SKM-1 treated with dmso at 0.1 percent for 144 hours (cell line): Measurements from ENCODE around the gene DNAL4.

ENCODE experiments used
- DNase-seq: peaks from one replicate; lab custom pipeline; 2025; ENCODE audit not compliant: unreplicated experiment; lab: John Stamatoyannopoulos, UW

DNAL4 gene

DNA sequence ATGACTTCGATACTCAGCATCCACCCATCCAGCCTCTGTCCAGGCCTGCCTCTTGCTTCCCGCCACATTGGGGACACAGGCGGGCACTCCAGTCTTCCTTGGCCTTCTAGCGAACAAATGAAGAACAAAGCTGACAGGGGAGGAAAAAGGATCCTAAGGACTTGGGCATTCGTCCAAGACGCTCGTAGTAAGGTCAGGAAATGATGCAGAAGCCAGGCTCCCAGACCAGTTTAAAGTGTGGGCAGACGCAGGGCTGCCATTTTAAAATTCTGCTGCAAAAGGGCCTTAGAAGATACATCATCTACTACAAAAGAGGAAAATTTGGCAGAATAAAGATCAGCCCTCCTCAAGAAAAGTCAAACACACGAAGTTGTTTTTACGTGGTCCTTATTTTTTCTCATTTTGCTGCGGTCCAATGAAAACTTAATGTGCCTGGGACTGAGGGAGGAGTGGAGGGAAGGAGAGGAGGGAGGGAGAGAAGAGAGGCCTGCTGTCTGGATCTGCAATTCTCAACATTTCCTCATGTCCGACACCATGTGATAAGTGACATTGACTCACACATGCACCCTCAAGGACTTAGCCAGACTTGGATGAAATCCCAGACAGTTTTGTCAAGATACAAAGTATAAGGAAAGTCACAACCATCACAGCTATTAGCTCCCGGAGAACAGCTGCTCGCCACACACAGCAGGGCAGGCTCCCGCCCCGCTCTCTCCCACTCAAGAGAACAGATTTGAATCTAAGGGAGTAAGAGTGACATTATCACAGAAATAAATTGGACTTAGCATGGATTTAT lies 5.7 kb downstream of the DNAL4 start:
- DNase-seq, result no peak

DNA sequence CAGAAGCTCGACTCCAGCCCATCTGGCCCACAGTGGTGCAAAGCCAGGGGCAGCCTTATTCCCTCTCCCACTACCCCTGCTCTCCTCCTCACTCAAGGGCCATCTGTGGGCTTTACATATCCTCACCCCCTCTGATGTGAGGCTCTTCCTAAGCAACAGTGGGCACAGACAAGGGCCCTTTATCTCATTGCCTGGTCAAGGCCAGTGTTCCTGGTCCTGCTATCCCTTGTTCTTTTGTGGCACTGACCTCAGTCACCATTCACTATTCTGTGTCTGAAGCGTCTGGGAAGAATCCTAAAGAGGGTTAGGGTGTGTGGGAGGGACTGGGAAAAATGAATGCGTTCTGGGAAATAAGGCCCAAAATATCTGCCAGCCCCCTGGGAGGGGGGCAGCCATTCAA lies 7.3 kb downstream of the DNAL4 start:
- DNase-seq, result no peak

DNA sequence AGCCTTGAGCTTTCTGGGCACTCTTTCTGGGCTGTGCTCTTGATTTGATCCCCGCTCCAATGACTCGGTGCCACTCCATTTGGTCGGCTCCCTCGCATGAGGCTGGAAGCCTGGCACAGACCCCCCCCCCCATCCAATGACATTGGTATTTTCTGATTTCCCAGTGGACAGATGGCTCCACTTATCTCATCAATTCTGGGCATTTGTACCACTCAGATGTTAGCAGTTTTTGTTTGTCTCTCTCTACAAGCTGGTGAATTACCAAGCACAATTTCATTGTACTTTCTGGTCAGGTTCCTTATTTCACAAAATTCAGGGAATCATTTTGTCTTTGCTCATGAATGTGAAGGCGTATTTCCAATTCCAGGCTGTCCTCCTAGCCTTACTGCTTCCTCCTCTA lies 9.1 kb downstream of the DNAL4 start:
- DNase-seq, result no peak

DNA sequence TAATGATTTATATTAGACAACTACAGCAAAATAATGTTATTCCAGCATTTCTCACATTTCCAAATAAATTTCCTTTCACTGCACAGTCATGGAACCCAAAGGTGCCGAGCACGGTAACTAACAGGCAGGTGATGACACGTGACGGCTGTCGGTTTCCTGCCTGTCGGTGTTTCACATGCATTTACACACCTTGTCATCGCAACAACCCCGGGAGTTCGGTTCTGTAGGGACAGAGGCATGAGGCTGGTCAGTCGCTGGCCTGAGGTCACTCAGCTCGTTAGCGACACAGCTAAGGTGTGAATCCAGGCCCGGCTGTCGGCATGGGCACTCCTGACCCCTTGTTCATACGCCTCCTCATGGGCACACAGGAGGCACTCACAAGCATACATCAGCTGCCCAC lies 9.9 kb downstream of the DNAL4 start:
- no peak for DNase-seq

DNA sequence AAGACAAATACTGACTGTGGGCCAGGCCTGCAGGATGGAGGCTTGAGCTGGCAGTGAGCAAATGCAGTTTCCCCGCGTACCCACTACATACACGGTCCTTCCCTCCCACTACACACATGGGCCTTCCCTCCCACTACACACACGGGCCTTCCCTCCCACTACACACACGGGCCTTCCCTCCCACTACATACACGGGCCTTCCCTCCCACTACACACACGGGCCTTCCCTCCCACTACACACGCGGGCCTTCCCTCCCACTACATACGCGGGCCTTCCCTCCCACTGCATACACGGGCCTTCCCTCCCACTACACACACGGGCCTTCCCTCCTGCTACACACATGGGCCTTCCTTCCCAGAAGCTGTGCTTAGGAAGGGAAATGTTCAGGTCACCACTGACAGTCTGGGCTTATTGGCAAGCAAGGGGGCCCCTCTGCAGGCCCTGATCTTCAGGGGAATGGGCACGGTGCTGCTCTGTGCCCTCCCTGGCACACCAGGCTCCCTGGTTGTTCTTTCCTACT lies 10.8 kb downstream of the DNAL4 start:
- no peak for DNase-seq

DNA sequence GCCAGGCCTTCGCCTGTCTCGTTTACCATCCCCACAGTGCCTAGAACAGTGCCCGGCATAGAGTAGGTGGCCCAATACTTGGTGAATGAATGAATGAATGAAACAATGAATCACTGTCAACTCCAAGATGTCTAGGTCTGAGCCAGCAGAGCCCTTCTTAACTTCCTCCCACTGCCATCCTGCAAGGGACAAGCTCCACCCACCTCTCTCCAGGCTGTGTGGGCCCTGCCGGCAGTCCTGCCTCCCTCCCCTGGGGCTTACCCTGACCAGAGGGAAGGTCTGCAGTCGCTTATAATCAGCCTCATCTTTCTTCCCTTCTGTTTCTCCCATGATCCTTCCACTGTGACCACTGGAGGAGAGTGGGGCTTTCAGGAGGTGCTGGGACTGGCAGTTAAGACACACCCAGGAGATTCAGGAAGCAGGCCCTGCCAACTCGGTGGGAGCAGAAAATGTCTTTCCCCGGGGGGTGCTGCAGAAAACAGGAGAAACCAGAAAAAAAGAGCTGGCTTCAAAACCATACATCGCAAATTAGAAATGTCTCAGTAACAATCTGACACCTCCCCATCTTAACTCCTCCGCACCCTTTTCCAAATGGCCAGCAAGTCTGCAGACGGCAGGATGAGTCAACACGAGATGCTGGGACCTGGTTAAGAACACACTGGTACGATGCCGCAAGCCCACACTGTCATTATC lies 11.4 kb downstream of the DNAL4 start:
- DNase-seq, result peak; percentile 31

DNA sequence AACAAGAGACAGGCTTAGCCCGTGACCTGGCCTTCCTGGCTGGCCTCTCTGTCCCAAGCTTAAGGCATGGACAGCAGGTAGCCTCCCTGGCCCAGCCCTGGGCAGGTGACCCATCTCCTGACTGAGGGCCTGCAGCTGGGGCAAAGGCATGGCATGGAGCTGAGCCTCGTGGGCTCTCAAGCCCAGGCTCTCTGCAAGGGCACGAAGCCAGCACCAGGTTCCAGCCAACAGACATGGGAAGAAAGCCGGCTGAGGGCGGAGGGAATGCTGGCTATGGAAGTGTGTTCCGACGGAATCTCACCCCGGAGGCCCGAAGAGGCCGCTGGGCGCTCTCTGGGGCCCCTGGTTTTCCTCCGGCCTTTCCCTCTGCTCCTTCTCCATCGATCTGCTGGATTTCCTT lies 12.9 kb downstream of the DNAL4 start:
- no peak for DNase-seq

DNA sequence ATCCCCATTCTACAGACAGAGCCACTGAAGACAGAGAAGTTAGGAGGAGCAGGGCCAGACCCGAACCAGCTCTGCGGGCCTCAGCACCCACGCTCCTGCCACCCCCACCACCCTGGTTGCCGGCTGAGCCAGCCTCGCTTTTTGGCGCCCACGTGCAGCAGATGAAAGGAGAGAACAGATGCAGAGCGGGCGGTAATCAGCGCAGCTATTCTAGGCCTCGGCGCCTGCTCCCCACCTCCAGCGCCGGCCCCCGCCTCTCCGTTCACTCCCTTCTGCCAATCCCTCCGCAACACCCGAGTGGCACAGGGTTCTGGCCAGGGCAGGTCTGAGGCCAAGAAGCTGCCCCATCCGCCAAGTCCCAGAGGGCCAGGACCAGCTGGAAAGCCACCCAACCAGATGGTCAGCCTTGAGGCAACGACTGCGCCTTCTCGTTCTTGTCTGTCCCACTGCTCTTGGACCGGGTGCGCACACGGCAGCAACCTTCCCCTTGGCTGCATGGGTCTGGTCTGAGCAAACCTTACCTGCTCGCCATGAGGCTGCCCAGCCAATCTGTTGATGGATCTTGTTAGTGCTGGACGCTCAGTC lies 16.8 kb downstream of the DNAL4 start:
- no peak for DNase-seq

DNA sequence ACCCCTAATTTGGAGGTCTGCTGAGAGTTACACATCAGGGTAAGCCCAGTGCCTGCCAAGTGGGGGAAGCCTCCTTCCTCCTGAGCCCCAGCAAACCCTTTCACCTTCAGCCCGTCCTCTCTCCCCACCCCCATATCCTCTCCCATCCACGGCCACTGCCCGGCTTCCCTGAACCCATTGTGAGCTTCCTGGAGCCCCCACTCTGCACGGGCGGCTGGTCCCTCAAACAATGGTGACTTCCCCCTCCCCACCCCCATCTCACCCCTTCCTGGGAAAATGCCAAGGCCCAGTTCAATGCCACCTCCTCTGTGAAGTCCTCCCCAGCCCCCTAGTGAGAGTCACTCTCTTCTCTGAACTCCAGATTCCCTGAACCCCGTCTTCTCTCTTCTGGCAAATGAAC lies 17.9 kb downstream of the DNAL4 start:
- no peak for DNase-seq

DNA sequence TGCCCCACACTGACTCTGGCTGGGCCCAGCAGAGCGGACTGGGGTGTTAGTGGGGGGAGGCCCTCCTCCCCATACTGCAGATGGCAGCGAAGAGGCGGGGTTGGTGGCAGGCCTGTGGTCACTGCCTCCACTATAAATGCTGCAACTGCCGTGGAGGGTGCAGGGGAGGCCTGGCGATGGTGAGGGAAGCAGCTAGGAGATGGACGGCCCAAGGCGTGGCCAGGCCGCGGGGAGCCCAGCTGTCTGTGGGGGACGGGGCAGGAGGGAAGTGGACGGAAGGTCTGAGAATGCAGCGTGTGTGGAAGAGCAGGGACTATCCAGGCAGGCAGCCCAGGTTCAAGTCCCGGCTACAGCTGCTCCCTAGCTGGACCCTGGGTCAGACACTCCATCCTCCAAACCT lies 18.3 kb downstream of the DNAL4 start:
- no peak for DNase-seq

DNA sequence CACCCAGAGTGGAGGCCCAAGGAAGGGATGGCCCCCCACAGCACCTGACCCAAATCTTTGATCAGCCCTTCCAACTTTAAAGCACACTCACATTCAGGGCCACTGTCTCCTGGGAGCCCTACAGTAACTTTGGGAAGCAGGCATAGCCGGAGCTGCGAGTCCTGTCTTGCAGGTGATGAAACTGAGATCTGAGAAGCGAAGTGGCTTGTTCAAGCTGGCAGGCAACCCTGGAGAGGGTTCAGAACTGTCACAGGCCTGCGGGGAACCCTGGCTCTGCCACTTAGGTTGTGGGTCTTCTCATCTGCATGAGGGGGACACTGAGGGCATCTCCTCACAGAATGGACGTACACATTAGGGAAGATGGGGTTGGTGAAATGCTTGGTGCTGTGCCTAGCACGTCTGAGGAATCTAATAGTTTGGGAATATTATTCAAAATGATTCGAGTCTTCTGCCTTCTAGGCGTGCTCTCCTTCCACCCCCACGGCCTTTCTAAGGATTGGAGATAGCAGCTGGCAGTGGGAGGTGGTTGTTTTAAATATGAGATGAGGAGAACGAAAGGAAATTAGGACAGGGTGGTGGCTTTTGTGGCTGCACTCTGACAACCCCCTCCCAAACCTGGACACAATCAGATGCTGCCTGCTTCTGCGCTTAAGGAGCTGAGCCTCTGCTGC lies 19.3 kb downstream of the DNAL4 start:
- DNase-seq, result no peak

DNA sequence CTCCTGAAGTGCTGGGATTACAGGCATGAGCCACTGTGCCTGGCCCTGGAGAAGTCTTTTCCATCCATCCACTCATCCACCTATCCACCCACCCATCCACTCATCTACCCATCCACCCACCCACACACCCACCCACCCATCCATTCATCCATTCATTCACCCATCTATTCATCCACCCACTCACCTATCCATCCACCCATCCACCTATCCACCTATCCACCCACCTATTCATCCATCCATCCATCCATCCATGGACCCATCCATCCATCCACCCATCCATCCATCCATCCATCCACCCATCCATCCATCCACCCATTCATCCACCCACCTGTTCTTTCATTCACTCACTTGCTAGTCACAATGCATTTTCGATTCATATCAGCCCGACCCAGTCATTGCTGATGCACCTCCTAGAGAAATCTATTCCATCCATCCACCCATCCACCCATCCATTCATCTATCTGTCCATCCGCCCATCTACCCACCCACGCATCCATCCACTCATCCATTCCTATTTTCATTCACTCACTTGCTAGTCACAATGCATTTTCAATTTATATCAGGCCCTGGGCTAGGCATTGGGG lies 20.5 kb downstream of the DNAL4 start:
- no peak for DNase-seq

DNA sequence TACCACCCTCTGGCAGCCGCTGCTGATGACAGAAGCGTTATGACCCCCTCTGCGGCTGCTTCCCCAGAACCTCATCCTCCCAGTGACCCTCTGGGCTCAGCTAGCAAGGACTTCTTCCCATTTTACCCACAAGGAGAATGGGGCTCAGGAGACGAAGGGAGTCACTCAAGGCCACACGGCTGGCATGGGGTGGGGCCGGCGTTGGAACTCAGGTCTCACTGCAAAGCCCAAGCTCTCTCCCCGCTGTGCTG lies 21.4 kb downstream of the DNAL4 start:
- no peak for DNase-seq

DNA sequence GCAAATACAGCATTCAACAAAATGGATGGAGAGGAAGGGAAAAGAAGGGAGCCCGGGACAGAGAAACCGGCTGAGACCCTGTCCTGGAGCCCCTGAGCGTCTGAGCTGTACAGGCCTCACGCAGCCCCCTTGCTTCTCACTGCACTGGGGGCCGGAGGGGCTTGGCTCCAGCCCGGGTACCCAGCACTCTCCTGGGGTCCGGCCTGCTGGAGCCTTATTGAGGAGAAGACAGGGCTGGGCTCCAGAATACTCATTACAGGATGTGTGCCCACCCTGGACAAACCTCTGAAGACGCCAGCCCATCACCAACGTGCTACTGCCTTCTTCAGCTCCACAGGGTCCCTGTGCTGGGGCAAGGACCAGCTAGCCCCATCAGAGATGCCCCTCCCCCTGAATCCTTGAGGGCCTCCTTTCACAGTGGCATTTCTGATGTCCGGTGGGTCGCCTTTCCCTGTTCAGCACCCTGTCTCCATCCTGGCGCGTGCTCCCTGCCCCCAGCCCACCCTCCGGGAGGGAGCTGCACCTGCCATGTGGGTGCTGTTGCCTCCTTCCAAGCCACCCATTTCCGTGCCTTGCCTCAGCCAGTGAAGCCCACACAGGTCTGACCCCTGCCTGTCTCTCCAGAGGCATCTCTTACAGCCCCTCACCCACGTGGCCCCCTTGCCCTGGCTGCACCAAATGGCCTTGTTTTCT lies 23.5 kb downstream of the DNAL4 start:
- no peak for DNase-seq

DNA sequence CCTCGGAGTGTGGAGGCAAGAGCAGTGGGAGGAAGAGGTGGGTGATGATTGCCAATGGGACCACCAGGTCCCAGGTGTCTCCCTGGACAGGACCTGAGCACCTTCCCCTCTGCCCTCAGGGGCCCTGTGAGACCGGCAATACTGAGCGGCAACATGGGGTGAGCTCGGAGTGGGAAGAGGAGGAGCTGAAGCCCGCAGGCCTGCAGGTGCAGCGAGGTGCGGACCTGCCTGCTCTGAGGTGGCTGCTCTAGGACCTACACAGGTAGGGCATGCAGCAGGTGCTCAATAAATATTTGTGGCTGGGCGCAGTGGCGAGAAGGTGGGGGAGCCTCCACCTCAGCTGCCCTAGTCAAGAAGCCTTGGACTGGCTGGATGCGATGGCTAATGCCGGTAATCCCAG lies 25.9 kb downstream of the DNAL4 start:
- no peak for DNase-seq

DNA sequence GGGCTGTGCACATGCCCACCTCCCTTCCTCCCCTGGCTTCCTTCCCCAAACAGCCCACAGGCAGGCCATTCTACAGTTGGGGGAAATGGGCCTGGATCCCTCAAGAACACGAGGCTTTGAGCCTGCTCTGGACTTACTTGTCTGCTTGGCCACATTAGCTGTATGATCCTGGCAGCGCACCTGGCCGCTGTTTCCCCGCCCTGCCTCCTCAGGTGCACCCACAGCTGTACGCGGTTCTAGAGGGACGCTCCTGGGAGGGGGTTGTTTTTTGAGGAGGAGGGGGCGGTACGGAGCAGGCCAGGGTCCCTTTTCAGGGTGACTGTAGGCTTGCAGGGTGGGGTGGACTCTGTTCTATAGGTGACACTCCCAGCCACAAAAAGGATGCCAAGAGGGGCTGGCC lies 26.6 kb downstream of the DNAL4 start:
- no peak for DNase-seq

DNA sequence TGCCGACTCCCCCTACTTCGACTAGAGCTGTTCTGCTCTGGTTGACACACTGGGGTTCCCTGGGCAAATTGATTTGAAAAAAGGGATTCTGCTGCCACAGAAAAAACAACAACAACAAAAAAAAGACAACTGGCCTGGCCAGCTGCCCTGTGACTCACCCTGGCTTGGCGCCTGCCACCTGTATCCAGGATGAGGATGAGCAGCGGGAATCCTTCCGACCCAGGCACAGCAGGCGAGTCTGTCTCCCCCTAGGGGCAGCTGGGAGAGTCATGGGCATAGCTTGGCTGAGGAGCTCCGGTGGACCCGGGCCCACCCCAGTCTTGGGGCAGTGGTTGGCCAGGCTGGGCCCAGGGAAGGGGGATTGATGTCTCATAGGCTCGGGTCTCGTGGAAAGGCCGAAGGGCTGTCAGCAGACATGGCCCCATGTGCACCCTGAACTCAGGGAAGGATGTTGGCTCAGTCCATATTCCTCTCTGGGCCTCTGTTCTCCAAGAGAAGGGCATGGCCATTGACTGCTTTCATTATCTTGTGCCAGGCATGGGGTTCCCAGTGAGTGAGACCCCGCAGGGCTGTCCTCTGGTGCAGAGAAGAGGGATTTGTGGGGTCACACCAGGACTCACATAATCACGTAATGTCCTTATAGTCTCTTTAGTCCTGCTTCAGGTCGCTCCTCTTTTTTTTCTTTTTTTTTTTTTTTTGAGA lies 27.7 kb downstream of the DNAL4 start:
- no peak for DNase-seq

DNA sequence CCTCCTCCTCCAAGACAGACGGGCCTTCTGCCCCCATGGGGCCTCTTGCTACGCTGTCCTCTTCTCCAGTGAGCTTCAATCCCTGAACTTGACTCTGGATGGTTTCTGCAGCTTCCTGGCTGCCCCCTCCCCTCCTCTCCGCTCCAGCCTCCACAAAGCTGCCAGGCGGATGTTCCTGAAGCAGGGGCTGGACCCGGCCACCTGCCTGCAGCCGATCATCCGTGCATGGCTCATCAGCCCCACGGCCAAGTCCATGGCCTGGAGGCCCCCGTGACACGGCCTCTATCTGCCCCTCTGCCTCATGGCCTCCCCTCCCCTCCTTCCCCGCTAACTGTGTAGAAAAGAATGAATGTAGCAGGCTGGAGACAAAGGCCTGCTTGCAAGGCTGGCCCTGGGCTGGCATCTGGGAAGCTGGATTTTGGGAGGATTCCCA lies 31.4 kb downstream of the DNAL4 start:
- no peak for DNase-seq

DNA sequence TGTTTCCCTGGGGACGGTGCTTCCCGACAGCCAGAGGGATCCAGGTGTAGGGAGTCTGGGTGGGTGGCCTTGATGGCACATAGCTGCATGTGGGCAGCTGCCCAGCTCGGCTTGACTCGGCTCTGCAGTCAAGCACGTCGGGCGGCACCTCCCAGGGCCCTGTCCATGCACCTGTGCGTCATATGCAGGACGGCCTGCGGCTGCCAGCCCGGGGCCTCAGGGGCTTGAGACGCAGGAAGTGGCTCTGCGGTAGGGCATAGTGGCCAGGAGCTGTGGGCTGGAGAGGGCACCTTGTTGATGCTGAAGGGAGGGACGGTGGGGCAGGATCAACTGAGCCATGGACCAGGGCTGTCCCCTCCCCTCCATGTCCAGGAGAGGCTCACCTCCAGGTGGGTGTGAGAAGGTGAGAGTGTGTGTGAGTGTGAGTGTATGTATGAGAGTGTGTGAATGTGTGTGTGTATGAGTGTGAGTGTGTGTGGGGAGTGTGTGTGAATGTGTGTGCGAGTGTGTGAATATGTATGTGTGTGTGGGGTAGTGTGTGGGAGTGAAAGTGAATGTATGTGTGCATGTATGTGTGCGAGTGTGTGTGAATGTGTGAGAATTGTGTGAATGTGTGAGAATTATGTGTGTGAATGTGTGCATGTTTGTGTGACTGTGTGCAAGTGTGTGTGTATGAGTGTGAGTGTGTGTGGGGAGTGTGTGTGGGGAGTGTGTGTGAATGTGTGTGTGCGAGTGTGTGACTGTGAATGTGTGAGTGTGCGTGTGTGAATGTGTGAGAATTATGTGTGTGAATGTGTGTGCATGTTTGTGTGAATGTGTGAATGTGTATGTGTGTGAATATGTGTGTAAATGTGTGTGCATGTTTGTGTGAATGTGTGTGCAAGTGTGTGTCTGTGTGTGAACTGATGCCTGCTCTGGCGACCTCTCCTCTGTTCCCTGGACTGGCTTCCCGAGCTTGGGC lies 32.5 kb downstream of the DNAL4 start:
- DNase-seq, result no peak
